Measurements from ENCODE around the gene MLF2.

DNA sequence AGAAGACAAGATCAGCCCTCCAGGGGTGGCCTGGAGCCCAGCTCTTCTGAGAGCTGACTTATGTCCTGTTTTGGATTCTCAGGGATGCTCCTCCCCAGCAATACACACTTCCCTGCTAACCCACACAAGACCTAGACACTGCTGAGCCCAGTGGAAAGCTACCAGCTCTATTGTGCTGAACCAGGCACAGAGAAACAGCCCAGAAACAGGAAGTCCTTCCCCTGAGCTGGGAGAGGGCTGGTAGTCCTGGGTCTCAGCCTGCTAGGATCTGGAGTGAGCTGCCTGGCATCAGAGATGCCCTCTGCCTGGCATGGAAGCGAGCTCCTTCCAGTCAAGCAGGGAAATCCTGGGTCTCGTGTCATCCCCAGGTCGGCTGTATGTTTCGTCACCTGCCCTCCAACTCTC, 18.2 kb upstream of the MLF2 start:
- no peak for TF ChIP-seq POLR2AphosphoS5 (IDR thresholded peaks at IDR 0.05; ENCODE audit: low read depth, low read length)
- no peak for TF ChIP-seq TAF1 (IDR thresholded peaks at IDR 0.05; ENCODE audit: low read depth, low read length)
- no peak for TF ChIP-seq PAX5 (IDR thresholded peaks at IDR 0.05; ENCODE audit: insufficient read depth, low read length, severe bottlenecking)
- TF ChIP-seq POLR2A (IDR thresholded peaks at IDR 0.05; ENCODE audit: low read depth, low read length) = no peak
- peak; percentile 67 for TF ChIP-seq SPI1 (IDR thresholded peaks at IDR 0.05; ENCODE audit: low read depth, low read length)
- TF ChIP-seq POU2F2 (IDR thresholded peaks at IDR 0.05; ENCODE audit: low read depth, low read length) = no peak

All from GM12891 (cell line).